HG03571 (cell line): Measurements from ENCODE around the gene RAET1G.
"Not testable (repeated sequence)": the region's sequence is repeated elsewhere in the genome, so short reads cannot be mapped to it uniquely, and the experiment has no call there.

ENCODE experiments used
- ATAC-seq: cut with Tn5 transposase; IDR thresholded peaks from one replicate; pipeline ENCODE4 v1.9.1; 2021; ENCODE audit not compliant: unreplicated experiment

Gene RAET1G

GRCh38 chr6:149915970-149916865, 6.7 kb downstream of the RAET1G start:
- no peak for ATAC-seq

- no peak for ATAC-seq
These were observed 9.2 kb downstream of the RAET1G start for GRCh38 chr6:149913540-149914240.

GRCh38 chr6:149913085-149913484, 9.8 kb downstream of the RAET1G start:
- no peak for ATAC-seq

- ATAC-seq = not testable (repeated sequence)
These were observed 10.2 kb downstream of the RAET1G start for GRCh38 chr6:149912680-149913079.

GRCh38 chr6:149910721-149911151, 12.2 kb downstream of the RAET1G start:
- no peak for ATAC-seq

GRCh38 chr6:149909701-149910470, 13.0 kb downstream of the RAET1G start:
- no peak for ATAC-seq

- not testable (repeated sequence) for ATAC-seq
These were observed 14.4 kb downstream of the RAET1G start for GRCh38 chr6:149908480-149908879.

GRCh38 chr6:149907317-149907716, 15.6 kb downstream of the RAET1G start:
- no peak for ATAC-seq

GRCh38 chr6:149906405-149906804, 16.5 kb downstream of the RAET1G start:
- ATAC-seq = no peak

- ATAC-seq = no peak
These were observed 17.0 kb downstream of the RAET1G start for GRCh38 chr6:149905911-149906371.

GRCh38 chr6:149905371-149905910, 17.5 kb downstream of the RAET1G start:
- ATAC-seq = no peak

- no peak for ATAC-seq
These were observed 18.1 kb downstream of the RAET1G start for GRCh38 chr6:149904661-149905370.

GRCh38 chr6:149903938-149904611, 18.8 kb downstream of the RAET1G start:
- no peak for ATAC-seq

- ATAC-seq = no peak
These were observed 21.3 kb downstream of the RAET1G start for GRCh38 chr6:149901444-149902140.

GRCh38 chr6:149900620-149901443, 22.1 kb downstream of the RAET1G start:
- no peak for ATAC-seq

- no peak for ATAC-seq
These were observed 22.8 kb downstream of the RAET1G start for GRCh38 chr6:149899926-149900619.

- ATAC-seq = no peak
These were observed 23.4 kb downstream of the RAET1G start for GRCh38 chr6:149899486-149899885.

- ATAC-seq = no peak
These were observed 24.0 kb downstream of the RAET1G start for GRCh38 chr6:149898966-149899365.
